ENCODE measurements around the gene INPP4B. TPM values are rescaled to one million over a fixed set of nuclear protein-coding genes. Genes with fewer than 3 reads are reported as not detected.

INPP4B gene
- total and polyA plus RNA-seq, 2 experiments from 2014 or later, result 4.6 to 5.5 TPM

DNA sequence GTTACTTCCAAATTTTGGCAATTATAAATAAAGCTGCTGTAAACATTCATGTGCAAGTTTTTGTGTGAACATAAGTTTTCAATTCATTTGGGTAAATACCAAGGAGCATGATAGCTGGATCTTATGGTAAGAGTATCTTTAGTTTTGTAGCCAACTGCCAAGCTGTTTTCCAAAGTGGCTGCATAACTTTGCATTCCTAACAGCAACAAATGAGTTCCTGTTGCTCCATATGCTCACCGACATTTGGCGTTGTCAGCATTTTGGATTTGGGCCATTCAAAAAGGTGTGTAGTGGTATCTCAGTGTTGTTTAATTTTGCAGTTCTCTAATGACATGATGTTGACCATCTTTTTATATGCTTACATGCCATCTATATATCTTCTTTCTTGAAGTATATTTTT is 208.5 kb downstream of the INPP4B start:
- no peaks in the 10 kb centered on the region for H3K4me1 ChIP-seq (ENCODE audit: low read depth)
- no peak for DNase-seq (ENCODE audit: low read depth in 1 of 2, low spot score in 1 of 2)
- no peaks in the 10 kb centered on the region for H3K36me3 ChIP-seq
- H3K9me3 ChIP-seq (ENCODE audit: low read depth), result no peaks in the 10 kb centered on the region
- no peak overlapping the region for H3K4me3 ChIP-seq
- H3K27ac ChIP-seq, result no peak overlapping the region
- H3K27me3 ChIP-seq, result no peaks in the 10 kb centered on the region
- TF ChIP-seq, protein P1, sequence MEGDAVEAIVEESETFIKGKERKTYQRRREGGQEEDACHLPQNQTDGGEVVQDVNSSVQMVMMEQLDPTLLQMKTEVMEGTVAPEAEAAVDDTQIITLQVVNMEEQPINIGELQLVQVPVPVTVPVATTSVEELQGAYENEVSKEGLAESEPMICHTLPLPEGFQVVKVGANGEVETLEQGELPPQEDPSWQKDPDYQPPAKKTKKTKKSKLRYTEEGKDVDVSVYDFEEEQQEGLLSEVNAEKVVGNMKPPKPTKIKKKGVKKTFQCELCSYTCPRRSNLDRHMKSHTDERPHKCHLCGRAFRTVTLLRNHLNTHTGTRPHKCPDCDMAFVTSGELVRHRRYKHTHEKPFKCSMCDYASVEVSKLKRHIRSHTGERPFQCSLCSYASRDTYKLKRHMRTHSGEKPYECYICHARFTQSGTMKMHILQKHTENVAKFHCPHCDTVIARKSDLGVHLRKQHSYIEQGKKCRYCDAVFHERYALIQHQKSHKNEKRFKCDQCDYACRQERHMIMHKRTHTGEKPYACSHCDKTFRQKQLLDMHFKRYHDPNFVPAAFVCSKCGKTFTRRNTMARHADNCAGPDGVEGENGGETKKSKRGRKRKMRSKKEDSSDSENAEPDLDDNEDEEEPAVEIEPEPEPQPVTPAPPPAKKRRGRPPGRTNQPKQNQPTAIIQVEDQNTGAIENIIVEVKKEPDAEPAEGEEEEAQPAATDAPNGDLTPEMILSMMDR (IDR thresholded peaks at IDR 0.05; ENCODE audit: low read depth, low read length), result no peak

DNA sequence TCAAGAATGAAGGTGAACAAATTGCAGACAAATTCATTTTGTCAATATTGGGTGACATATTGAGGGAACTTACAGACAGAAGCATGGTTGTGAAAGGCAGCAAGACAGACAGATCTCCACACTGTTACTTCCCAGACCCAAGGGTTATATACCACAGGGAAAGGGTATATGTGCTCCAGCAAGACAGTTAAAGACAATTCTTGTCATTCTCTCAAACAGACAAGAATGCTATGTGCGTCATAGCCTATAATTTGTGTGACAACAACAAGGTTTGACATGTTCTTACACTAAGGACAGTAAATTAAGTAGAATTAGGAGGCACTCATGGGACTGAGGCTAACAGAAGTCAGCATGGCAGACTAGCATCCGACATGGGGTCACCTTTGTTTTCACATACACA is 214.3 kb downstream of the INPP4B start:
- no peaks in the 10 kb centered on the region for H3K36me3 ChIP-seq
- H3K27ac ChIP-seq, result no peak overlapping the region
- no peak for DNase-seq (ENCODE audit: low read depth in 1 of 2, low spot score in 1 of 2)
- no peaks in the 10 kb centered on the region for H3K9me3 ChIP-seq (ENCODE audit: low read depth)
- no peak overlapping the region for H3K4me3 ChIP-seq
- H3K27me3 ChIP-seq, result no peaks in the 10 kb centered on the region
- TF ChIP-seq, protein P1 (IDR thresholded peaks at IDR 0.05; ENCODE audit: low read depth, low read length), result no peak
- no peaks in the 10 kb centered on the region for H3K4me1 ChIP-seq (ENCODE audit: low read depth)

DNA sequence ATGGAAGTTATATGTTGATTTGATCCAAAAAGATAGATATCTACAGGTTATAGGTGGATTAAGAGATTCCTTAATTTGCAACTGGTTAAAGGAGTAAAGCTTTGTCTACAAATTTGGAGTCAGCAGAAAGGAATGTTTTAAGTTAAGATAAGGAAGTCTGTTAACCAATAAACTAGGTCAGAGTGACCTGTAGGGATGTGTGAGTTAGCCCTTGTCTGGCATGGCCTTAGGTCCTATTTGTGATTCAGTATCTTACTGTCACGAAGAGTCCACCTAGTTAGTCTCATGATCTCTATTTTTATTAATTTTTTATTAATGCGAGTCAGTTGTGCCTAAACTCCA is 230.8 kb downstream of the INPP4B start:
- H3K4me3 ChIP-seq, result no peak overlapping the region
- H3K4me1 ChIP-seq (ENCODE audit: low read depth), result peaks cover 4% of the 10 kb centered on the region
- H3K36me3 ChIP-seq, result no peaks in the 10 kb centered on the region
- H3K9me3 ChIP-seq (ENCODE audit: low read depth), result no peaks in the 10 kb centered on the region
- TF ChIP-seq, protein P1 (IDR thresholded peaks at IDR 0.05; ENCODE audit: low read depth, low read length), result no peak
- no peak overlapping the region for H3K27ac ChIP-seq
- no peaks in the 10 kb centered on the region for H3K27me3 ChIP-seq
- DNase-seq (ENCODE audit: low read depth in 1 of 2, low spot score in 1 of 2), result peak in 1 of 2 donors; percentile 45

DNA sequence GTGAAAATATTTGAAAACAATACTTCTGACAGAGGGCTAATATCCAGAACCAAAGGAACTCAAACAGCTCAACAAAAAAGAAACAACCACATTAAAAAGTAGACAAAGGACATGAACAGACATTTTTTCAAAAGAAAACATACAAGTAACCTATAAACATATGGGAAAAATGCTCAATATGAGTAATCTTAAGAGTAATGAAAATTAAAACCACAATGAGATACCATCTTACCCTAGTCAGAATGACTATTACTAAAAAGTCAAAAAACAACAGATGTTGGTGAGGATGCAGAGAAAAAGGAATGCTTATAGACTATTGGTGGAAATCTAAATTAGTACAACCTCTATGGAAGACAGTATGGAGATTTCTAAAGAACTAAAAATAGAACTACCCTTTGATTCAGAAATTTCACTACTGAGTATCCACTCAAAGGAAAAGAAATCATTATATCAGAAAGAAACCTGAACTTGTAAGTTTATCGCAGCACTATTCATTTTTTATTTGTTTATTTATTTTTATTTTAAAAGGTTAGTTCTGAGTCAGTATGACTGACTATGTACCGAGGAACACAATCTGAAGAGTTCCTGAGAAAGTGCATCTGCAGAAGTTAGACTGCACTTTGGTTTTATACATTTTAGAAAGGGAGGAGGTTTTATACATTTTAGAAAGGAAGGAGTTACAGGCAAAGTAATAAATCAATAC is 231.3 kb downstream of the INPP4B start:
- Histone ChIP-seq H3K27me3 (no peaks in the 10 kb centered on the region), H3K9me3 (ENCODE audit: low read depth) (no peaks in the 10 kb centered on the region), H3K4me1 (ENCODE audit: low read depth) (peaks cover 4% of the 10 kb centered on the region), H3K27ac (no peak overlapping the region), H3K36me3 (no peaks in the 10 kb centered on the region), H3K4me3 (no peak overlapping the region)
- no peak for DNase-seq (ENCODE audit: low read depth in 1 of 2, low spot score in 1 of 2)
- TF ChIP-seq, protein P1 (IDR thresholded peaks at IDR 0.05; ENCODE audit: low read depth, low read length), result no peak

DNA sequence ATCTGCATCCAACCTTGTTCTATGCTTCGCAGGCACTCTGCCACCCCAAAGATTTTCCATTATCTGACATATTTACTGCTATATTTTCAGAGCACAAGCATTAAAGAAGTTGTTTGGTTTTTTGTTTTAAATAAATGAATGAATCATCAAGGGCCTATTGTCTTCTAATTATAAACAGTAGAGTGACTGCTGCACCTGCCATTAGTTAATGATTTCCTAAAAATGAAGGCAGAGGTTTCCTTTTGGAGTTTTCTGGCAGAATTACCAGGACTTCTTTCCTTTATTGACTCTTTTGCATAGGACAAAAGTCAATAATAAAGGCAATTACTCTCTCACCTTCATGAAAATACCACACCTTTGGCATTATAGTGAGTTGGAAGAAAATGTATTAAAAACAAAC is 238.1 kb downstream of the INPP4B start:
- H3K4me1 ChIP-seq (ENCODE audit: low read depth), result no peaks in the 10 kb centered on the region
- H3K27me3 ChIP-seq, result no peaks in the 10 kb centered on the region
- TF ChIP-seq, protein P1 (IDR thresholded peaks at IDR 0.05; ENCODE audit: low read depth, low read length), result no peak
- no peaks in the 10 kb centered on the region for H3K9me3 ChIP-seq (ENCODE audit: low read depth)
- no peaks in the 10 kb centered on the region for H3K36me3 ChIP-seq
- no peak for DNase-seq (ENCODE audit: low read depth in 1 of 2, low spot score in 1 of 2)
- no peak overlapping the region for H3K4me3 ChIP-seq
- no peak overlapping the region for H3K27ac ChIP-seq
